Bronchial epithelial cell (primary cell): Measurements from ENCODE around the gene HINT3. TPM values are rescaled to one million over a fixed set of nuclear protein-coding genes. Genes with fewer than 3 reads are reported as not detected.

Source experiments
- DNase-seq: peaks from one replicate; pipeline ENCODE4 v3.0.0-alpha.2; 2010; ENCODE audit warnings: low read depth
- FAIRE-seq: peaks from 2 replicates; lab custom pipeline; 2011; peaks lifted over from hg19 to GRCh38; lab: Jason Lieb, UNC
- H3K27me3 ChIP-seq: 2 replicates; pipeline ENCODE4 v1.5.1; 2011; ENCODE audit warnings: low read length; ENCODE audit not compliant: control insufficient read depth, insufficient read depth
- H3K36me3 ChIP-seq: 2 replicates; pipeline ENCODE4 v1.5.1; 2011; ENCODE audit warnings: low read length; ENCODE audit not compliant: control insufficient read depth, insufficient read depth
- H3K4me3 ChIP-seq: 2 replicates; pipeline ENCODE4 v1.5.1; 2011; ENCODE audit warnings: mild to moderate bottlenecking, low read depth, low read length, control low read depth
- total RNA-seq: library from RNA; depleted of rRNA; stranded (reverse); fragments of >200 nt; gene quantifications from 2 replicates; pipeline ENCODE4 v1.2.1, GENCODE V29; 2014
- TF ChIP-seq, protein P1 (sequence below): IDR thresholded peaks from 2 replicates; pipeline ENCODE4 v1.5.1; 2011; ENCODE audit warnings: mild to moderate bottlenecking, moderate library complexity, low read length, control low read depth, inconsistent platforms; ENCODE audit not compliant: insufficient read depth, severe bottlenecking

Gene HINT3
- total RNA-seq, 1 donor from 2014 or later, result 25.3 TPM

- no peak for FAIRE-seq
- DNase-seq, result no peak
- Histone ChIP-seq H3K27me3 (no peaks in the 10 kb centered on the region), H3K36me3 (no peaks in the 10 kb centered on the region), H3K4me3 (no peak overlapping the region)
- TF ChIP-seq, protein P1, sequence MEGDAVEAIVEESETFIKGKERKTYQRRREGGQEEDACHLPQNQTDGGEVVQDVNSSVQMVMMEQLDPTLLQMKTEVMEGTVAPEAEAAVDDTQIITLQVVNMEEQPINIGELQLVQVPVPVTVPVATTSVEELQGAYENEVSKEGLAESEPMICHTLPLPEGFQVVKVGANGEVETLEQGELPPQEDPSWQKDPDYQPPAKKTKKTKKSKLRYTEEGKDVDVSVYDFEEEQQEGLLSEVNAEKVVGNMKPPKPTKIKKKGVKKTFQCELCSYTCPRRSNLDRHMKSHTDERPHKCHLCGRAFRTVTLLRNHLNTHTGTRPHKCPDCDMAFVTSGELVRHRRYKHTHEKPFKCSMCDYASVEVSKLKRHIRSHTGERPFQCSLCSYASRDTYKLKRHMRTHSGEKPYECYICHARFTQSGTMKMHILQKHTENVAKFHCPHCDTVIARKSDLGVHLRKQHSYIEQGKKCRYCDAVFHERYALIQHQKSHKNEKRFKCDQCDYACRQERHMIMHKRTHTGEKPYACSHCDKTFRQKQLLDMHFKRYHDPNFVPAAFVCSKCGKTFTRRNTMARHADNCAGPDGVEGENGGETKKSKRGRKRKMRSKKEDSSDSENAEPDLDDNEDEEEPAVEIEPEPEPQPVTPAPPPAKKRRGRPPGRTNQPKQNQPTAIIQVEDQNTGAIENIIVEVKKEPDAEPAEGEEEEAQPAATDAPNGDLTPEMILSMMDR, result no peak
Measured at GRCh38 chr6:125991653-125992052, 35.1 kb downstream of the HINT3 start.

DNA sequence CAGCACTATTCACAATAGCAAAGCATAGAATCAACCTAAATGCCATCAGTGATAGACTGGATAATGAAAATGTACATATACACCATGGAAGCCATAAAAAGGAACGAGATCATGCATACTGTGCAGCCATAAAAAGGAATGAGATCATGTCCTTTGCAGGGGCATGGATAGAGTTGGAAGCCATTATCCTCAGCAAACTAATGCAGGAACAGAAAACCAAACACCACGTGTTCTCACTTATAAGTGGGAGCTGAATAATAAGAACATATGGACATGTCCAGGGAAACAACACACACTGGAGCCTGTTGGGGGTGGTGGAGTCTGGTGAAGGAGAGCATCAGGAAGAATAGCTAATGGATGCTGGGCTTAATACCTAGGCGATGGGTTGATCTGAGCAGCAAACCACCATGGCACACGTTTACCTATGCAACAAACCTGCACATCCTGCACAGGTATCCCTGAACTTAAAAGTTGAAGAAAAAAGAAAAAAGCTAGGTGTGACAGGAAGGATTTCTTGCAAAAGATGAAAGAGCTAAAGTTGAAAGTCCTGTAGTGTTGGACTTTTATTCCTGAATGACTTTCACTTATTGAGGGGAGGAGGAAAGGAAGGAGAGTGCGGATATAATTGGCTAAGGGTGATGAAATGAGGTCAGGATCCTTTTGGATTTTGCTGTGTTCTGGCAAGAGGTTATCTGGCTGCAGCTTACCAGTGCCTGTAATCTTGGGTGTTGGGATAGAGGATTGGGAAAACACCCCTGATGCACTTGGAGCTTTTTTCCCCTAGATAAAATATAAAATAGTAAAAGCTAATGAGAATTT is 38.3 kb downstream of the HINT3 start:
- Histone ChIP-seq H3K36me3 (no peaks in the 10 kb centered on the region), H3K4me3 (no peak overlapping the region), H3K27me3 (no peaks in the 10 kb centered on the region)
- TF ChIP-seq, protein P1, result no peak
- DNase-seq, result no peak
- FAIRE-seq, result no peak

GRCh38 chr6:125995972-125996580 is 39.5 kb downstream of the HINT3 start:
- H3K27me3 ChIP-seq, result no peaks in the 10 kb centered on the region
- DNase-seq (peak; percentile 59), FAIRE-seq (no peak)
- H3K4me3 ChIP-seq, result no peak overlapping the region
- peaks cover 1% of the 10 kb centered on the region for H3K36me3 ChIP-seq
- TF ChIP-seq, protein P1, result peak; percentile 74

- DNase-seq (no peak), FAIRE-seq (no peak)
- TF ChIP-seq, protein P1, result no peak
- Histone ChIP-seq H3K4me3 (no peak overlapping the region), H3K27me3 (no peaks in the 10 kb centered on the region), H3K36me3 (peaks cover 2% of the 10 kb centered on the region)
Measured at GRCh38 chr6:126002755-126003679, 46.4 kb downstream of the HINT3 start.

DNA sequence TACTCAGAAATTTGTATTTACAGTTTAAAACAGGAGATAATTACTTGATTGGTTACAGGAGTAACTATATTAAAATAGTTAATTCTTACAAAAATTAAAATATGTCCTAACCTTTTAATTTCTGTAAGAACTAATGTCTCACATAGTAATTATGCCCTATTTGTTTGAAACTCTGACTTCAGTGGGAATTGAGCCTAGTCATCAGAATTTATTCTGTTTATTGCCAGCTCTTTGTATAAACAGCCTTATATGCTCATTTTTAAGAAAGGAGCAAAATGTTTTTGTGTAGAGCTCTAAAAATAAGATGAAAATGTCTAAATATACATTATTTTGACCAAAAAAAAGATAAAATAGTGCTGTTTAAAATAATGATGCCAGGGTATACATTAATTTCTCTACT is 51.2 kb downstream of the HINT3 start:
- TF ChIP-seq, protein P1, result no peak
- Histone ChIP-seq H3K27me3 (no peaks in the 10 kb centered on the region), H3K4me3 (no peak overlapping the region), H3K36me3 (peaks cover 8% of the 10 kb centered on the region)
- no peak for FAIRE-seq
- DNase-seq, result no peak
